ENCODE measurements around the gene REG1B.

The REG1B gene

DNA sequence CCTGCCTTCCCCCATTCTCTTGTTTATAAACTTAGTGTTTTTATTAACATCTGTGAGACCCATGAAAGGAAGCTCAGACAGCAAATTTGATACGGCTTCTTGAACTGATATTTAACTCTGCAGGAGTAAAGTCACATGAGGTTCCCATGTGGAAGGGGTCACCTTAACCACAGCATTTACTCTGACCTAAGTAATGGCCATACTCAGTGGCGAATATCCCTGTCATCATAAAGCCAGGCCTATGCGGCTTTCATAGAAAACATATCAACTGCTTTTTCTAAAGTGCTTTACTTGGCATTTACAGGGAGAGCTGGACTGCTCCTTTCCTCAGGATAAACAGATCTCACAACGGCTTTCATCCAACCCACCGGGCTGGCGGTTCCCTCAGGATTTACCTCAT, 41.5 kb upstream of the REG1B start:
- no peak for TF ChIP-seq EZH2 (optimal IDR thresholded peaks at IDR 0.05; ENCODE audit: low read depth, low read length)
- no peak for TF ChIP-seq CTCF (IDR thresholded peaks at IDR 0.05; ENCODE audit: low read length)
- no peak for TF ChIP-seq EZH2phosphoT487 (IDR thresholded peaks at IDR 0.05; ENCODE audit: low read length)
- no peaks in the 10 kb centered on the region for H3K4me1 ChIP-seq (ENCODE audit: low read length)
- H2AFZ ChIP-seq (ENCODE audit: low read length) = no peak overlapping the region

DNA sequence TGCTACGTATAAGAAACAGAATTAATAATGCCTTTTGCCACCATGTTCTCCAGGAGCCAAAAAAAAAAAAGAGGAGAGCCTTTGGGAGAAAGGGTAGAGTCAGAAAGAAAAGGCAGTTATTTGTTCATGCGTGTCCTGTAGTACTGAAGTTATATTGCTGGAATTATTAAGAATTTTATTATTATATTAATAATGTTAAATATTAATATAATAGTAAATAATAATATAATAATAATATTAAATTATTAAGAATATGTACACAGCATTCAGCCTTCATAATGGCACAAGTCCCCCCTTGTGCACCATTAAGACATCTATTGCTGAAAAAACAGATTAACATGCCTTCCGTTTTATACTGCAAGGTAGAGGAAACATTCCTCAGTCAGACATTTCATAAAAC, 40.6 kb upstream of the REG1B start:
- H3K27me3 ChIP-seq (replicated peaks; ENCODE audit: insufficient read depth, low read length) = no peaks in the 10 kb centered on the region

More for the DNA sequence above, 41.5 kb upstream of the REG1B start:
- H3F3A ChIP-seq (ENCODE audit: insufficient read depth, low read length) = no peaks in the 10 kb centered on the region
- H3K27ac ChIP-seq (ENCODE audit: low read length) = no peak overlapping the region
- H3K9me3 ChIP-seq (replicated peaks; ENCODE audit: insufficient read depth, low read length) = no peaks in the 10 kb centered on the region
- no peaks in the 10 kb centered on the region for H3K79me2 ChIP-seq (ENCODE audit: low read length)
- H4K20me1 ChIP-seq (ENCODE audit: insufficient read depth, low read length) = no peaks in the 10 kb centered on the region
- DNase-seq = no peak
- no peak overlapping the region for H3K4me2 ChIP-seq (ENCODE audit: low read depth, low read length)
- no peaks in the 10 kb centered on the region for H3K9me2 ChIP-seq (replicated peaks; ENCODE audit: insufficient read depth, low read length)
- no peaks in the 10 kb centered on the region for H3K27me3 ChIP-seq (replicated peaks; ENCODE audit: insufficient read depth, low read length)
- H3K9ac ChIP-seq (ENCODE audit: low read length) = no peak overlapping the region
- no peaks in the 10 kb centered on the region for H3K36me3 ChIP-seq (replicated peaks; ENCODE audit: insufficient read depth, low read length)
- no peak overlapping the region for H3K4me3 ChIP-seq (ENCODE audit: low read length)

DNA sequence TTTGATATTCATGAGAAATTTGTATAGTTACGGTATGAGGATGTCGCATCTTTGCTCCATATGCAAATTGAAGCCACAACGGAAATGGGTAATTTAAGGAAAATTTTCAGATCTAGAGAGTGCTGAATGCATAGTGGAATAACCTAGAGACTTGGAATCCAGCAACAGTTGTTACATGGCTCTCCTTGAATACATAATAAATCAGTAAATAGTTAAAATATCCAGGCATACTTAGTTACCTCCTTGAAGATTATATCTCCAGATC, 37.9 kb upstream of the REG1B start:
- no peaks in the 10 kb centered on the region for H4K20me1 ChIP-seq (ENCODE audit: insufficient read depth, low read length)
- H3K4me3 ChIP-seq (ENCODE audit: low read length) = no peak overlapping the region
- TF ChIP-seq EZH2 (optimal IDR thresholded peaks at IDR 0.05; ENCODE audit: low read depth, low read length) (no peak), CTCF (IDR thresholded peaks at IDR 0.05; ENCODE audit: low read length) (no peak), EZH2phosphoT487 (IDR thresholded peaks at IDR 0.05; ENCODE audit: low read length) (no peak)
- H3K27me3 ChIP-seq (replicated peaks; ENCODE audit: insufficient read depth, low read length) = no peaks in the 10 kb centered on the region
- H3K4me1 ChIP-seq (ENCODE audit: low read length) = no peaks in the 10 kb centered on the region
- H3F3A ChIP-seq (ENCODE audit: insufficient read depth, low read length) = no peaks in the 10 kb centered on the region
- no peak overlapping the region for H3K4me2 ChIP-seq (ENCODE audit: low read depth, low read length)
- H3K36me3 ChIP-seq (replicated peaks; ENCODE audit: insufficient read depth, low read length) = no peaks in the 10 kb centered on the region
- no peak overlapping the region for H3K9ac ChIP-seq (ENCODE audit: low read length)
- H3K9me3 ChIP-seq (replicated peaks; ENCODE audit: insufficient read depth, low read length) = no peaks in the 10 kb centered on the region
- no peaks in the 10 kb centered on the region for H3K79me2 ChIP-seq (ENCODE audit: low read length)
- H3K9me2 ChIP-seq (replicated peaks; ENCODE audit: insufficient read depth, low read length) = no peaks in the 10 kb centered on the region
- no peak overlapping the region for H3K27ac ChIP-seq (ENCODE audit: low read length)
- no peak overlapping the region for H2AFZ ChIP-seq (ENCODE audit: low read length)
- DNase-seq = no peak

More for the DNA sequence above, 40.6 kb upstream of the REG1B start:
- Histone ChIP-seq H3K9ac (ENCODE audit: low read length) (no peak overlapping the region), H2AFZ (ENCODE audit: low read length) (no peak overlapping the region), H3K36me3 (replicated peaks; ENCODE audit: insufficient read depth, low read length) (no peaks in the 10 kb centered on the region), H3K9me3 (replicated peaks; ENCODE audit: insufficient read depth, low read length) (no peaks in the 10 kb centered on the region), H4K20me1 (ENCODE audit: insufficient read depth, low read length) (no peaks in the 10 kb centered on the region), H3F3A (ENCODE audit: insufficient read depth, low read length) (no peaks in the 10 kb centered on the region), H3K4me3 (ENCODE audit: low read length) (no peak overlapping the region), H3K4me2 (ENCODE audit: low read depth, low read length) (no peak overlapping the region), H3K4me1 (ENCODE audit: low read length) (no peaks in the 10 kb centered on the region), H3K27ac (ENCODE audit: low read length) (no peak overlapping the region), H3K79me2 (ENCODE audit: low read length) (no peaks in the 10 kb centered on the region), H3K9me2 (replicated peaks; ENCODE audit: insufficient read depth, low read length) (no peaks in the 10 kb centered on the region)
- TF ChIP-seq EZH2 (optimal IDR thresholded peaks at IDR 0.05; ENCODE audit: low read depth, low read length) (no peak), EZH2phosphoT487 (IDR thresholded peaks at IDR 0.05; ENCODE audit: low read length) (no peak), CTCF (IDR thresholded peaks at IDR 0.05; ENCODE audit: low read length) (no peak)
- DNase-seq = no peak

Data from MM.1S (cell line).